ENCODE measurements around the gene ZNF516.

GRCh38 chr18:76414936-76415621, 80.0 kb downstream of the ZNF516 start:
- TF ChIP-seq EP300 (IDR thresholded peaks at IDR 0.05), result no peak
- TF ChIP-seq CTCF (IDR thresholded peaks at IDR 0.05), result no peak
- TF ChIP-seq POLR2AphosphoS5 (IDR thresholded peaks at IDR 0.05), result no peak
